HCT116 (cell line): ENCODE results near the gene MED31. TPM values are rescaled to one million over a fixed set of nuclear protein-coding genes. Genes with fewer than 3 reads are reported as not detected.

Experiments
- ATAC-seq: fragments of 200-7000 bp; cut with Tn5 transposase; 2 replicates; pipeline ENCODE4 v1.9.1; 2020; ENCODE audit warnings: mild to moderate bottlenecking, moderate library complexity
- BruUV-seq: library from RNA; stranded (reverse); fragments of 400-500 nt; replicated peaks from 2 replicates; lab custom pipeline; 2021; lab: Mats Ljungman, UMichigan
- CTCF ChIA-PET: fragments of 300-600 bp; sonication (Branson Sonifier 250); formaldehyde crosslinking; loops from one replicate; lab custom pipeline; 2021; ENCODE audit warnings: antibody characterized with exemption; lab: Charles Lee
- POLR2A ChIA-PET: fragments of 300-600, 350-600 bp; sonication (Branson Sonifier 250); formaldehyde crosslinking; loops from one replicate; lab custom pipeline; 2021; ENCODE audit warnings: antibody characterized with exemption; lab: Charles Lee
- RAD21 ChIA-PET, 2 experiments: fragments of 300-600 bp; sonication (Branson Sonifier 250); formaldehyde crosslinking; loops; one replicate each; lab custom pipeline; 2023; ENCODE audit warnings: low total read pairs in 2 of 2; ENCODE audit not compliant: uncharacterized antibody in 2 of 2, unreplicated experiment in 2 of 2, low non-redundant PET in 1 of 2; lab: Charles Lee
- DNase-seq: peaks from one replicate; pipeline ENCODE4 v3.0.0-alpha.2; 2010; ENCODE audit warnings: low read depth, low spot score
- H2AFZ ChIP-seq: fragments of 200-600 bp; shearing (Covaris generic), sonication (generic); 2 replicates; pipeline ENCODE4 v1.6.1; 2017; ENCODE audit warnings: low read depth, mixed run types, mixed read lengths, antibody characterized with exemption, low read length; ENCODE audit not compliant: poor library complexity, severe bottlenecking
- H3K27ac ChIP-seq: 2 replicates; pipeline ENCODE4 v1.5.1; 2012; ENCODE audit warnings: low read depth, low read length
- H3K27me3 ChIP-seq: fragments of 200-600 bp; sonication (generic); 2 replicates; pipeline ENCODE4 v1.6.1; 2016; ENCODE audit warnings: mixed run types, low read length, mixed read lengths; ENCODE audit not compliant: insufficient read depth
- H3K36me3 ChIP-seq, 2 experiments: fragments of 200-500 bp in 1 of 2; fragments of 200-600 bp in 1 of 2; sonication (Bioruptor generic) in 1 of 2; sonication (generic) in 1 of 2; 2 replicates each; pipeline versions ENCODE4 v1.5.1 to v1.6.1; 2014 to 2016; ENCODE audit warnings: low read length in 2 of 2, inconsistent platforms in 1 of 2, mixed read lengths in 1 of 2, mixed run types in 1 of 2; ENCODE audit not compliant: insufficient read depth in 2 of 2, control insufficient read depth in 1 of 2
- H3K4me1 ChIP-seq, 2 experiments: fragments of 200-600 bp in 1 of 2; sonication (generic) in 1 of 2; 2 replicates each; pipeline versions ENCODE4 v1.5.1 to v1.6.1; 2012 to 2017; ENCODE audit warnings: low read length in 2 of 2, inconsistent platforms in 1 of 2, mild to moderate bottlenecking in 1 of 2, mixed read lengths in 1 of 2, mixed run types in 1 of 2, moderate library complexity in 1 of 2; ENCODE audit not compliant: insufficient read depth in 2 of 2, control insufficient read depth in 1 of 2
- H3K4me2 ChIP-seq: fragments of 200-600 bp; sonication (generic); 2 replicates; pipeline ENCODE4 v1.6.1; 2017; ENCODE audit warnings: mixed run types, low read length, mixed read lengths
- H3K4me3 ChIP-seq, 2 experiments: fragments of 200-600 bp in 1 of 2; sonication (generic) in 1 of 2; replicated peaks in 1 of 2; 2 replicates each; pipeline ENCODE4 v1.5.1; 2011 to 2016; ENCODE audit warnings: low read length in 2 of 2, control low read depth in 1 of 2, low read depth in 1 of 2, mild to moderate bottlenecking in 1 of 2, mixed read lengths in 1 of 2, mixed run types in 1 of 2
- H3K79me2 ChIP-seq: fragments of 200-600 bp; sonication (generic); 2 replicates; pipeline ENCODE4 v1.6.1; 2017; ENCODE audit warnings: mild to moderate bottlenecking, mixed run types, low read length, moderate library complexity, mixed read lengths; ENCODE audit not compliant: insufficient read depth
- H3K9ac ChIP-seq: fragments of 200-600 bp; sonication (generic); 2 replicates; pipeline ENCODE4 v1.6.1; 2016; ENCODE audit warnings: low read length, mixed read lengths
- H3K9me2 ChIP-seq: fragments of 200-600 bp; sonication (generic), shearing (Covaris generic); 2 replicates; pipeline ENCODE4 v1.6.1; 2017; ENCODE audit warnings: mixed run types, mild to moderate bottlenecking, moderate library complexity; ENCODE audit not compliant: insufficient read depth
- H3K9me3 ChIP-seq, 2 experiments: fragments of 200-500 bp in 1 of 2; fragments of 200-600 bp in 1 of 2; sonication (Bioruptor generic) in 1 of 2; sonication (generic) in 1 of 2; 2 replicates each; pipeline ENCODE4 v1.6.1; 2014 to 2017; ENCODE audit warnings: low read length in 2 of 2, mixed read lengths in 2 of 2, inconsistent platforms in 1 of 2, low read depth in 1 of 2, mild to moderate bottlenecking in 1 of 2, mixed run types in 1 of 2, moderate library complexity in 1 of 2; ENCODE audit not compliant: control insufficient read depth in 1 of 2, insufficient read depth in 1 of 2
- H4K20me1 ChIP-seq: fragments of 200-600 bp; sonication (generic), shearing (Covaris generic); 2 replicates; pipeline ENCODE4 v1.6.1; 2017; ENCODE audit warnings: mixed run types, mild to moderate bottlenecking, moderate library complexity; ENCODE audit not compliant: insufficient read depth
- CEBPB ChIP-seq: IDR thresholded peaks from 2 replicates; pipeline ENCODE4 v1.6.1; 2012; ENCODE audit warnings: low read depth
- EGR1 ChIP-seq: IDR thresholded peaks from 2 replicates; pipeline ENCODE4 v1.6.1; 2012; ENCODE audit warnings: low read depth
- ELF1 ChIP-seq: IDR thresholded peaks from 2 replicates; pipeline ENCODE4 v1.6.1; 2012; ENCODE audit warnings: low read depth, borderline replicate concordance
- EZH2 ChIP-seq: fragments of 200-600 bp; sonication (generic); IDR thresholded peaks from 2 replicates; pipeline ENCODE4 v1.6.1; 2017; ENCODE audit warnings: antibody characterized with exemption, mixed run types
- EZH2phosphoT487 ChIP-seq: fragments of 200-600 bp; IDR thresholded peaks from 2 replicates; pipeline ENCODE4 v1.6.1; 2018; ENCODE audit warnings: antibody characterized with exemption, borderline replicate concordance
- SIN3A ChIP-seq: IDR thresholded peaks from 2 replicates; pipeline ENCODE4 v1.6.1; 2012; ENCODE audit warnings: low read depth
- SP1 ChIP-seq: IDR thresholded peaks from 2 replicates; pipeline ENCODE4 v1.6.1; 2012; ENCODE audit warnings: low read depth
- YY1 ChIP-seq: IDR thresholded peaks from 2 replicates; pipeline ENCODE4 v1.6.1; 2011; ENCODE audit warnings: low read length, low read depth, moderate library complexity, mild to moderate bottlenecking; ENCODE audit not compliant: insufficient replicate concordance; ENCODE audit errors: extremely low read depth
- ZFX ChIP-seq: fragments of 450-650 bp; IDR thresholded peaks from 2 replicates; pipeline ENCODE4 v1.6.1; 2017
- ZNF274 ChIP-seq: fragments of 200-500 bp; sonication (Bioruptor generic); IDR thresholded peaks from 2 replicates; pipeline ENCODE4 v1.6.1; 2014; ENCODE audit warnings: mild to moderate bottlenecking, low read depth, low read length, inconsistent platforms
- intact Hi-C: fragments of 100-400 bp; cut with micrococcal nuclease; formaldehyde crosslinking; loops from 2 replicates; pipeline ENCODE4 v1.10.0; 2022
- total RNA-seq: library from RNA; stranded (reverse); gene quantifications from one replicate; pipeline ENCODE4 v1.2.1, GENCODE V29; 2021; ENCODE audit not compliant: unreplicated experiment
- TF ChIP-seq, protein P1 (sequence below): IDR thresholded peaks from 2 replicates; pipeline ENCODE4 v1.6.1; 2012; ENCODE audit warnings: low read depth
- TF ChIP-seq, protein P2 (sequence below): IDR thresholded peaks from 2 replicates; pipeline ENCODE4 v1.6.1; 2012
- TF ChIP-seq, protein P3 (sequence below): IDR thresholded peaks from 2 replicates; pipeline ENCODE4 v1.6.1; 2012

Gene MED31
- total RNA-seq, 1 experiment from 2014 or later, result 20.3 TPM

DNA sequence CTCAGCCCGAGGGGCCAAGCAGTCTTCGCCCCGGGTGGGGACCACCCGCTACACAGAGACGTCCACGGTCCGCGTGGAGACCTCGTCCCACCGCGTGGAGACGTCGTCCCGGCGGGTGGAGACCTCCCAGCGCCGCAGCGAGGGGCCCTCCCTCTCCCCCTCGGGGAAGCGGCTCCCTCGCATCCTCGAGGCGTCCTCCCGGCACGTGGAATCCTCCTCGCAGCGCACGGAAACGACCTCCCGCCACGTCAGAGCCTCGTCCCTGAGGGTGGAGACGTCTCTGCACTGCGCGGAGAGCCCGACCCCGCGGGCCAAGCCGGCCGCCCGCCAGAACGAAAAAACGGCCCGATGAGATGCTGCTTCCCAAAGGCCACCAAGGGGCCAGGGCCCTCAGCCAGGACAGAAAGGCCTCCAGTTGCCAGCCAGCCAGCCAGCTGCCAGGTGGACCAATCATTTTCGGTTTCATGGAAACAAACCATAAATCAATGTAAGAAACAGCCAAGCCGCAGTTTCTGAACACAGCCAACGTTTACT lies 581 bp upstream of the MED31 start:
- DNase-seq (no peak), ATAC-seq (no peak)
- intact Hi-C loops, result no loop called here
- peak overlapping the region; percentile 70 to 92 for H3K4me3 ChIP-seq
- CTCF ChIA-PET, result interaction anchor here (1.0 to 1.3 kb wide), 2 partner anchors 179 to 353 kb away, joined by 3 read pairs; no protein-coding TSS in a partner anchor
- peak overlapping the region; percentile 80 for H3K9ac ChIP-seq
- H3K36me3 ChIP-seq, result peaks cover 18 to 22% of the 10 kb centered on the region in 2 experiments; a peak in 3 of 4 replicates
- H3K27me3 ChIP-seq, result no peaks in the 10 kb centered on the region
- POLR2A ChIA-PET, result interaction anchor here (0.8 to 1.4 kb wide), 2 partner anchors 10 to 373 kb away, joined by 3 to 7 read pairs; no protein-coding TSS in a partner anchor
- no peaks in the 10 kb centered on the region for H3K9me2 ChIP-seq
- no peak overlapping the region for H2AFZ ChIP-seq
- TF ChIP-seq EGR1 (no peak), CEBPB (no peak), EZH2 (no peak), ELF1 (no peak), ZNF274 (no peak), YY1 (no peak), EZH2phosphoT487 (no peak), ZFX (no peak), SP1 (no peak), SIN3A (no peak)
- TF ChIP-seq, protein P1, sequence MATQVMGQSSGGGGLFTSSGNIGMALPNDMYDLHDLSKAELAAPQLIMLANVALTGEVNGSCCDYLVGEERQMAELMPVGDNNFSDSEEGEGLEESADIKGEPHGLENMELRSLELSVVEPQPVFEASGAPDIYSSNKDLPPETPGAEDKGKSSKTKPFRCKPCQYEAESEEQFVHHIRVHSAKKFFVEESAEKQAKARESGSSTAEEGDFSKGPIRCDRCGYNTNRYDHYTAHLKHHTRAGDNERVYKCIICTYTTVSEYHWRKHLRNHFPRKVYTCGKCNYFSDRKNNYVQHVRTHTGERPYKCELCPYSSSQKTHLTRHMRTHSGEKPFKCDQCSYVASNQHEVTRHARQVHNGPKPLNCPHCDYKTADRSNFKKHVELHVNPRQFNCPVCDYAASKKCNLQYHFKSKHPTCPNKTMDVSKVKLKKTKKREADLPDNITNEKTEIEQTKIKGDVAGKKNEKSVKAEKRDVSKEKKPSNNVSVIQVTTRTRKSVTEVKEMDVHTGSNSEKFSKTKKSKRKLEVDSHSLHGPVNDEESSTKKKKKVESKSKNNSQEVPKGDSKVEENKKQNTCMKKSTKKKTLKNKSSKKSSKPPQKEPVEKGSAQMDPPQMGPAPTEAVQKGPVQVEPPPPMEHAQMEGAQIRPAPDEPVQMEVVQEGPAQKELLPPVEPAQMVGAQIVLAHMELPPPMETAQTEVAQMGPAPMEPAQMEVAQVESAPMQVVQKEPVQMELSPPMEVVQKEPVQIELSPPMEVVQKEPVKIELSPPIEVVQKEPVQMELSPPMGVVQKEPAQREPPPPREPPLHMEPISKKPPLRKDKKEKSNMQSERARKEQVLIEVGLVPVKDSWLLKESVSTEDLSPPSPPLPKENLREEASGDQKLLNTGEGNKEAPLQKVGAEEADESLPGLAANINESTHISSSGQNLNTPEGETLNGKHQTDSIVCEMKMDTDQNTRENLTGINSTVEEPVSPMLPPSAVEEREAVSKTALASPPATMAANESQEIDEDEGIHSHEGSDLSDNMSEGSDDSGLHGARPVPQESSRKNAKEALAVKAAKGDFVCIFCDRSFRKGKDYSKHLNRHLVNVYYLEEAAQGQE, result no peak
- TF ChIP-seq, protein P2, sequence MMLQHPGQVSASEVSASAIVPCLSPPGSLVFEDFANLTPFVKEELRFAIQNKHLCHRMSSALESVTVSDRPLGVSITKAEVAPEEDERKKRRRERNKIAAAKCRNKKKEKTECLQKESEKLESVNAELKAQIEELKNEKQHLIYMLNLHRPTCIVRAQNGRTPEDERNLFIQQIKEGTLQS, result no peak
- TF ChIP-seq, protein P3, sequence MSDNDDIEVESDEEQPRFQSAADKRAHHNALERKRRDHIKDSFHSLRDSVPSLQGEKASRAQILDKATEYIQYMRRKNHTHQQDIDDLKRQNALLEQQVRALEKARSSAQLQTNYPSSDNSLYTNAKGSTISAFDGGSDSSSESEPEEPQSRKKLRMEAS, result no peak
- H3K4me2 ChIP-seq, result peak overlapping the region; percentile 65
- TSS peak; percentile 62 for BruUV-seq
- H3K79me2 ChIP-seq, result peaks cover 43% of the 10 kb centered on the region
- H3K9me3 ChIP-seq, result no peaks in the 10 kb centered on the region
- H4K20me1 ChIP-seq, result 0 out of 2 replicates have a peak, but pooled peaks cover 8% of the 10 kb centered on the region
- RAD21 ChIA-PET, result no interaction called here
- peaks cover 11 to 15% of the 10 kb centered on the region in 2 experiments for H3K4me1 ChIP-seq
- peak overlapping the region; percentile 82; the same call in 1 of the 2 replicates for H3K27ac ChIP-seq
